OCI-LY1 (cell line): ENCODE data around the gene UNC13C.

Source experiments
- H2AFZ ChIP-seq: fragments of 200-600 bp; sonication (generic), shearing (Covaris generic); 2 replicates; pipeline ENCODE4 v1.6.0; 2014; ENCODE audit warnings: antibody characterized with exemption, mild to moderate bottlenecking, low read length
- H3F3A ChIP-seq: fragments of 200-600 bp; sonication (generic), shearing (Covaris generic); 2 replicates; pipeline ENCODE4 v1.6.0; 2014; ENCODE audit warnings: mild to moderate bottlenecking, antibody characterized with exemption, low read length, moderate library complexity; ENCODE audit not compliant: insufficient read depth
- H3K27ac ChIP-seq: fragments of 200-600 bp; sonication (generic); 2 replicates; pipeline ENCODE4 v1.5.1; 2014; ENCODE audit warnings: low read length, mixed run types, mild to moderate bottlenecking, low read depth; ENCODE audit not compliant: poor library complexity, severe bottlenecking
- H3K27me3 ChIP-seq: fragments of 200-600 bp; sonication (generic); 2 replicates; pipeline ENCODE4 v1.6.0; 2014; ENCODE audit warnings: antibody characterized with exemption, mild to moderate bottlenecking, low read length, moderate library complexity; ENCODE audit not compliant: insufficient read depth
- H3K36me3 ChIP-seq: fragments of 200-600 bp; sonication (generic); 2 replicates; pipeline ENCODE4 v1.6.1; 2014; ENCODE audit warnings: mild to moderate bottlenecking, antibody characterized with exemption, low read length, moderate library complexity, mixed read lengths; ENCODE audit not compliant: insufficient read depth
- H3K4me1 ChIP-seq: fragments of 200-600 bp; sonication (generic); 2 replicates; pipeline ENCODE4 v1.5.1; 2014; ENCODE audit warnings: mild to moderate bottlenecking, low read length, moderate library complexity; ENCODE audit not compliant: insufficient read depth, severe bottlenecking
- H3K4me2 ChIP-seq: fragments of 200-600 bp; sonication (generic), shearing (Covaris generic); 2 replicates; pipeline ENCODE4 v1.6.1; 2014; ENCODE audit warnings: low read length
- H3K4me3 ChIP-seq: fragments of 200-600 bp; sonication (generic); 2 replicates; pipeline ENCODE4 v1.5.1; 2014; ENCODE audit warnings: low read length, low read depth, mild to moderate bottlenecking, mixed read lengths; ENCODE audit not compliant: poor library complexity, severe bottlenecking
- H3K79me2 ChIP-seq: fragments of 200-600 bp; shearing (Covaris generic); 2 replicates; pipeline ENCODE4 v1.6.1; 2016; ENCODE audit warnings: mixed run types, low read length, mixed read lengths; ENCODE audit not compliant: insufficient read depth
- H3K9ac ChIP-seq: fragments of 200-600 bp; sonication (generic), shearing (Covaris generic); 2 replicates; pipeline ENCODE4 v1.6.1; 2014; ENCODE audit warnings: mild to moderate bottlenecking, low read length, mixed read lengths
- H3K9me2 ChIP-seq: fragments of 200-600 bp; sonication (generic), shearing (Covaris generic); 2 replicates; pipeline ENCODE4 v1.6.1; 2014; ENCODE audit warnings: low read depth, mild to moderate bottlenecking, low read length, mixed read lengths
- H3K9me3 ChIP-seq: fragments of 200-600 bp; shearing (Covaris generic); 2 replicates; pipeline ENCODE4 v1.6.1; 2014; ENCODE audit warnings: low read length, mixed read lengths
- H4K20me1 ChIP-seq: fragments of 200-600 bp; sonication (generic), shearing (Covaris generic); 2 replicates; pipeline ENCODE4 v1.6.0; 2016; ENCODE audit warnings: mild to moderate bottlenecking, low read length; ENCODE audit not compliant: insufficient read depth
- EZH2 ChIP-seq: fragments of 200-600 bp; sonication (generic), shearing (Covaris generic); IDR thresholded peaks from 2 replicates; pipeline ENCODE4 v1.8.0; 2017; ENCODE audit warnings: borderline replicate concordance, mixed run types, mild to moderate bottlenecking, antibody characterized with exemption, low read length, moderate library complexity, mixed read lengths
- TF ChIP-seq, protein P1 (sequence below): fragments of 200-600 bp; sonication (generic), shearing (Covaris generic); IDR thresholded peaks from 2 replicates; pipeline ENCODE4 v1.5.1; 2017; ENCODE audit warnings: mild to moderate bottlenecking, antibody characterized with exemption, low read length, moderate library complexity, mixed read lengths

UNC13C gene

DNA sequence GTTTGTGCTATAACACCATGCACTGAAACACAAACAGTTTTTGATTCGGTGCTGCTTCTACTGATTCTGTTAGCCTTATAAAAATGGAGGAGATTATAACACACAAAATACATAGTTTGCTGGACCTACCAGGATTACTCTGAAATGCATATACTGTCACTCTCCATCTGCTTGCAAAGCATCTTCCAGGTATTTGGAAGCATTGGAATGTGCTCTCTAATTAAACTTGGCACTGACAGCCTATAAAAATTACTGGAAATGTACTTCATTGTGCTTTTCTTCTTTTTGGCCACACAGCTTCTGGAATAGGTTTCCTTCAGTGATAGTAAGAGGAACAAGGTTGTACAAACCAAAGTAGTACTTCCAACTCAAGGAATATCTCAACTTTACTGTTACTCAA is 376.1 kb downstream of the UNC13C start:
- Histone ChIP-seq H3K4me2 (no peak overlapping the region), H2AFZ (no peak overlapping the region), H3K79me2 (no peaks in the 10 kb centered on the region), H3K27ac (no peak overlapping the region), H3K9me2 (no peaks in the 10 kb centered on the region), H3K9me3 (no peaks in the 10 kb centered on the region), H4K20me1 (no peaks in the 10 kb centered on the region), H3K27me3 (no peaks in the 10 kb centered on the region), H3K9ac (no peak overlapping the region), H3F3A (no peaks in the 10 kb centered on the region), H3K4me1 (no peaks in the 10 kb centered on the region), H3K36me3 (no peaks in the 10 kb centered on the region), H3K4me3 (no peak overlapping the region)
- TF ChIP-seq, protein P1, sequence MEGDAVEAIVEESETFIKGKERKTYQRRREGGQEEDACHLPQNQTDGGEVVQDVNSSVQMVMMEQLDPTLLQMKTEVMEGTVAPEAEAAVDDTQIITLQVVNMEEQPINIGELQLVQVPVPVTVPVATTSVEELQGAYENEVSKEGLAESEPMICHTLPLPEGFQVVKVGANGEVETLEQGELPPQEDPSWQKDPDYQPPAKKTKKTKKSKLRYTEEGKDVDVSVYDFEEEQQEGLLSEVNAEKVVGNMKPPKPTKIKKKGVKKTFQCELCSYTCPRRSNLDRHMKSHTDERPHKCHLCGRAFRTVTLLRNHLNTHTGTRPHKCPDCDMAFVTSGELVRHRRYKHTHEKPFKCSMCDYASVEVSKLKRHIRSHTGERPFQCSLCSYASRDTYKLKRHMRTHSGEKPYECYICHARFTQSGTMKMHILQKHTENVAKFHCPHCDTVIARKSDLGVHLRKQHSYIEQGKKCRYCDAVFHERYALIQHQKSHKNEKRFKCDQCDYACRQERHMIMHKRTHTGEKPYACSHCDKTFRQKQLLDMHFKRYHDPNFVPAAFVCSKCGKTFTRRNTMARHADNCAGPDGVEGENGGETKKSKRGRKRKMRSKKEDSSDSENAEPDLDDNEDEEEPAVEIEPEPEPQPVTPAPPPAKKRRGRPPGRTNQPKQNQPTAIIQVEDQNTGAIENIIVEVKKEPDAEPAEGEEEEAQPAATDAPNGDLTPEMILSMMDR = no peak
- no peak for TF ChIP-seq EZH2

- no peak overlapping the region for H2AFZ ChIP-seq
- no peak overlapping the region for H3K9ac ChIP-seq
- no peaks in the 10 kb centered on the region for H4K20me1 ChIP-seq
- no peaks in the 10 kb centered on the region for H3K36me3 ChIP-seq
- H3K4me3 ChIP-seq = no peak overlapping the region
- no peaks in the 10 kb centered on the region for H3F3A ChIP-seq
- no peak overlapping the region for H3K27ac ChIP-seq
- no peaks in the 10 kb centered on the region for H3K4me1 ChIP-seq
- TF ChIP-seq, protein P1 = no peak
- no peaks in the 10 kb centered on the region for H3K79me2 ChIP-seq
- H3K4me2 ChIP-seq = no peak overlapping the region
- no peaks in the 10 kb centered on the region for H3K9me3 ChIP-seq
- no peaks in the 10 kb centered on the region for H3K9me2 ChIP-seq
- H3K27me3 ChIP-seq = no peaks in the 10 kb centered on the region
Measured at GRCh38 chr15:54364961-54365360, 386.7 kb downstream of the UNC13C start.

GRCh38 chr15:54373332-54373731 is 395.1 kb downstream of the UNC13C start:
- Histone ChIP-seq H3K36me3 (no peaks in the 10 kb centered on the region), H3K27ac (no peak overlapping the region), H3K79me2 (no peaks in the 10 kb centered on the region), H2AFZ (no peak overlapping the region), H3F3A (no peaks in the 10 kb centered on the region), H3K9me3 (peaks cover 4% of the 10 kb centered on the region; the same call in 1 of the 2 replicates), H3K4me2 (no peak overlapping the region), H4K20me1 (no peaks in the 10 kb centered on the region), H3K9ac (no peak overlapping the region), H3K4me1 (no peaks in the 10 kb centered on the region), H3K27me3 (no peaks in the 10 kb centered on the region), H3K9me2 (no peaks in the 10 kb centered on the region), H3K4me3 (no peak overlapping the region)
- TF ChIP-seq, protein P1 = no peak
- no peak for TF ChIP-seq EZH2
